PC-3 (cell line): ENCODE data around the gene HOPX. TPM values are rescaled to one million over a fixed set of nuclear protein-coding genes. Genes with fewer than 3 reads are reported as not detected.
A peak's percentile ranks its signal among the peaks of the same experiment; 100 is the strongest.

Experiments
- ATAC-seq: fragments of 200-7000 bp; cut with Tn5 transposase; 2 replicates; pipeline ENCODE4 v1.9.1; 2020; ENCODE audit warnings: mild to moderate bottlenecking, moderate library complexity
- BruUV-seq: library from RNA; stranded (reverse); fragments of 400-500 nt; replicated peaks from 2 replicates; lab custom pipeline; 2021; lab: Mats Ljungman, UMichigan
- CTCF ChIA-PET: fragments of 300-600 bp; sonication (Branson Sonifier 250); formaldehyde crosslinking; loops from one replicate; lab custom pipeline; 2022; ENCODE audit warnings: antibody characterized with exemption; lab: Charles Lee
- POLR2A ChIA-PET: fragments of 300-600 bp; sonication (Branson Sonifier 250); formaldehyde crosslinking; loops from one replicate; lab custom pipeline; 2022; ENCODE audit warnings: antibody characterized with exemption; ENCODE audit not compliant: unreplicated experiment; lab: Charles Lee
- DNase-seq: peaks from one replicate; pipeline ENCODE4 v3.0.0-alpha.2; 2015
- H2AFZ ChIP-seq: fragments of 300-600 bp; sonication (generic); 2 replicates; pipeline ENCODE4 v1.6.0; 2016; ENCODE audit warnings: antibody characterized with exemption, low read length
- H3F3A ChIP-seq: fragments of 300-600 bp; sonication (generic); one replicate; pipeline ENCODE4 v1.6.0; 2017; ENCODE audit warnings: antibody characterized with exemption, low read length, control low read depth, mild to moderate bottlenecking; ENCODE audit not compliant: unreplicated experiment
- H3K27ac ChIP-seq: fragments of 300-600 bp; sonication (generic); 2 replicates; pipeline ENCODE4 v1.5.1; 2016; ENCODE audit warnings: mild to moderate bottlenecking, low read length
- H3K27me3 ChIP-seq: fragments of 300-600 bp; sonication (generic); 2 replicates; pipeline ENCODE4 v1.6.1; 2016; ENCODE audit warnings: low read length, mixed read lengths
- H3K36me3 ChIP-seq: fragments of 300-600 bp; sonication (generic); 2 replicates; pipeline ENCODE4 v1.6.1; 2016; ENCODE audit warnings: low read depth, mixed run types, low read length, mixed read lengths
- H3K4me1 ChIP-seq: fragments of 300-600 bp; sonication (generic); 2 replicates; pipeline ENCODE4 v1.5.1; 2016; ENCODE audit warnings: low read length; ENCODE audit not compliant: insufficient read depth
- H3K4me2 ChIP-seq: fragments of 300-600 bp; sonication (generic); 2 replicates; pipeline ENCODE4 v1.6.0; 2016; ENCODE audit warnings: low read length
- H3K4me3 ChIP-seq: fragments of 300-600 bp; sonication (generic); 2 replicates; pipeline ENCODE4 v1.5.1; 2016; ENCODE audit warnings: mild to moderate bottlenecking, low read length, mixed read lengths
- H3K79me2 ChIP-seq: fragments of 300-600 bp; sonication (generic); 2 replicates; pipeline ENCODE4 v1.6.1; 2017; ENCODE audit warnings: low read length, mixed read lengths
- H3K9ac ChIP-seq: fragments of 300-600 bp; sonication (generic); 2 replicates; pipeline ENCODE4 v1.6.0; 2016; ENCODE audit warnings: mild to moderate bottlenecking, low read length
- H3K9me2 ChIP-seq: fragments of 300-600 bp; sonication (generic); replicated peaks from 2 replicates; pipeline ENCODE4 v1.6.1; 2016; ENCODE audit warnings: mixed run types, low read length, mixed read lengths
- H3K9me3 ChIP-seq: fragments of 300-600 bp; sonication (generic); 2 replicates; pipeline ENCODE4 v1.6.1; 2016; ENCODE audit warnings: low read length, mixed read lengths
- H4K20me1 ChIP-seq: fragments of 300-600 bp; sonication (generic); 2 replicates; pipeline ENCODE4 v1.6.1; 2016; ENCODE audit warnings: low read length, mixed read lengths
- EZH2 ChIP-seq: fragments of 300-600 bp; sonication (generic); IDR thresholded peaks from one replicate; pipeline ENCODE4 v1.6.1; 2017; ENCODE audit warnings: antibody characterized with exemption, mild to moderate bottlenecking, low read length; ENCODE audit not compliant: unreplicated experiment
- EZH2phosphoT487 ChIP-seq: fragments of 300-600 bp; sonication (generic); IDR thresholded peaks from 2 replicates; pipeline ENCODE4 v1.6.1; 2018; ENCODE audit warnings: mild to moderate bottlenecking, antibody characterized with exemption, low read length, borderline replicate concordance
- intact Hi-C: fragments of 100-400 bp; cut with micrococcal nuclease; formaldehyde crosslinking; loops from 2 replicates; pipeline ENCODE4 v1.9.0; 2023
- total RNA-seq: library from RNA; depleted of rRNA; stranded (reverse); fragments of >200 nt; gene quantifications from 2 replicates; pipeline ENCODE4 v1.2.3, GENCODE V29; 2014
- TF ChIP-seq, protein P1 (sequence below): fragments of 300-600 bp; sonication (generic); conservative IDR thresholded peaks from 2 replicates; pipeline ENCODE4 v1.5.1; 2017; ENCODE audit warnings: antibody characterized with exemption, low read depth, mild to moderate bottlenecking, low read length

Gene HOPX
- total RNA-seq, 1 experiment from 2014 or later = 0.87 TPM

DNA sequence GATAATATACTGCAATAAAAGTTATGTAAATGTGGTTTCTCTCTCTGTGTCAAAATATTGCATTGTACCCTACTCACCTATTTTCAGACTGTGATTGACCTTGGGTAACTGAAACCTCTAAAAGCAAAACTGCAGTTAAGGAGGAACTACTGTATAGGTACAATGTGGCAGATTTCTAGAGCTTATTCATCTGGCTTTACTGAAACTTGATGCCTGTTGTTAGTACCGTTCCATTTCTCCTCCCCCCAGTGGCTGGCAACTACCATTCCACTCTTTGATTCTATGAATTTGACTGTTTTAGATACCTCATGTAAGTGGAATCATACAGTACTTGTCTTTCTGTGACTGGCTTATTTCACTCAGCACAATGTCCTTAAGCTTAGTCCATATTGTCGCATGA lies 61.9 kb downstream of the HOPX start:
- no peak overlapping the region for H3K27ac ChIP-seq
- ATAC-seq (peak; percentile 67), DNase-seq (peak; percentile 56)
- no peak for TF ChIP-seq EZH2phosphoT487
- TF ChIP-seq, protein P1, sequence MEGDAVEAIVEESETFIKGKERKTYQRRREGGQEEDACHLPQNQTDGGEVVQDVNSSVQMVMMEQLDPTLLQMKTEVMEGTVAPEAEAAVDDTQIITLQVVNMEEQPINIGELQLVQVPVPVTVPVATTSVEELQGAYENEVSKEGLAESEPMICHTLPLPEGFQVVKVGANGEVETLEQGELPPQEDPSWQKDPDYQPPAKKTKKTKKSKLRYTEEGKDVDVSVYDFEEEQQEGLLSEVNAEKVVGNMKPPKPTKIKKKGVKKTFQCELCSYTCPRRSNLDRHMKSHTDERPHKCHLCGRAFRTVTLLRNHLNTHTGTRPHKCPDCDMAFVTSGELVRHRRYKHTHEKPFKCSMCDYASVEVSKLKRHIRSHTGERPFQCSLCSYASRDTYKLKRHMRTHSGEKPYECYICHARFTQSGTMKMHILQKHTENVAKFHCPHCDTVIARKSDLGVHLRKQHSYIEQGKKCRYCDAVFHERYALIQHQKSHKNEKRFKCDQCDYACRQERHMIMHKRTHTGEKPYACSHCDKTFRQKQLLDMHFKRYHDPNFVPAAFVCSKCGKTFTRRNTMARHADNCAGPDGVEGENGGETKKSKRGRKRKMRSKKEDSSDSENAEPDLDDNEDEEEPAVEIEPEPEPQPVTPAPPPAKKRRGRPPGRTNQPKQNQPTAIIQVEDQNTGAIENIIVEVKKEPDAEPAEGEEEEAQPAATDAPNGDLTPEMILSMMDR = peak; percentile 44
- H3K9me2 ChIP-seq = no peaks in the 10 kb centered on the region
- POLR2A ChIA-PET = no interaction called here
- H3K4me3 ChIP-seq = no peak overlapping the region
- H4K20me1 ChIP-seq = no peaks in the 10 kb centered on the region
- H3K4me1 ChIP-seq = peaks cover 26% of the 10 kb centered on the region
- H3K9ac ChIP-seq = no peak overlapping the region
- BruUV-seq = no TSS peak
- 0 out of 2 replicates have a peak overlapping the region, but pooled peaks have one; percentile 12 for H3K4me2 ChIP-seq
- no peaks in the 10 kb centered on the region for H3K79me2 ChIP-seq
- intact Hi-C loops = no loop called here
- H3F3A ChIP-seq = no peaks in the 10 kb centered on the region
- H3K9me3 ChIP-seq = no peaks in the 10 kb centered on the region
- CTCF ChIA-PET = interaction anchor here (1.0 to 1.8 kb wide), 3 partner anchors 22 to 181 kb away, joined by 6 to 9 read pairs (median 6); no protein-coding TSS in a partner anchor
- H3K36me3 ChIP-seq = no peaks in the 10 kb centered on the region
- no peak overlapping the region for H2AFZ ChIP-seq
- H3K27me3 ChIP-seq = no peaks in the 10 kb centered on the region

DNA sequence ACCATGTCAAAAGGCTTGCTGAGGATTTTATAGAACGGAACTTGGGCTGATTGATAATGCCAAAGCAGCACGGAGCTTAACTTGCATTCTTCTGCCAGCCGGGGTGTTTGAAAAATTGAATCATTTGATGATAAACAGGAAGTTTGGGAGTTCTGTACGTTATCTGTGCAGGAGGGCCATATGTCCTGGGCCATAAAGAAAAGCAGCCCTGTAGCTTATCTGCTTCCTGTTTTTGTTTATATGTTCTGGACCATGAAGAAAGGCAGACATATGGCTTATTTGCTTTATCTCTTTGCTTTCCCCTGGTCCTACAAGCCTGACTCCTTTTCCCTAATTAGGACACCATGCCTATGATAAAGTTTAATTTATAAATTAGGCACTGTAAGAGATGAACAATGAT lies 62.4 kb downstream of the HOPX start:
- Histone ChIP-seq H3K9ac (no peak overlapping the region), H2AFZ (no peak overlapping the region), H3K4me3 (no peak overlapping the region), H4K20me1 (no peaks in the 10 kb centered on the region), H3F3A (no peaks in the 10 kb centered on the region), H3K27ac (no peak overlapping the region), H3K36me3 (no peaks in the 10 kb centered on the region), H3K4me1 (peaks cover 26% of the 10 kb centered on the region), H3K9me3 (no peaks in the 10 kb centered on the region), H3K4me2 (no peak overlapping the region), H3K79me2 (no peaks in the 10 kb centered on the region), H3K9me2 (no peaks in the 10 kb centered on the region), H3K27me3 (no peaks in the 10 kb centered on the region)
- ATAC-seq (no peak), DNase-seq (no peak)
- no TSS peak for BruUV-seq
- ChIA-PET POLR2A (no interaction called here), CTCF (interaction anchor here (1.0 to 1.8 kb wide), 3 partner anchors 23 to 181 kb away, joined by 6 to 9 read pairs (median 6); no protein-coding TSS in a partner anchor)
- TF ChIP-seq, protein P1 = no peak
- TF ChIP-seq EZH2 = no peak
- no peak for TF ChIP-seq EZH2phosphoT487
- intact Hi-C loops = no loop called here

DNA sequence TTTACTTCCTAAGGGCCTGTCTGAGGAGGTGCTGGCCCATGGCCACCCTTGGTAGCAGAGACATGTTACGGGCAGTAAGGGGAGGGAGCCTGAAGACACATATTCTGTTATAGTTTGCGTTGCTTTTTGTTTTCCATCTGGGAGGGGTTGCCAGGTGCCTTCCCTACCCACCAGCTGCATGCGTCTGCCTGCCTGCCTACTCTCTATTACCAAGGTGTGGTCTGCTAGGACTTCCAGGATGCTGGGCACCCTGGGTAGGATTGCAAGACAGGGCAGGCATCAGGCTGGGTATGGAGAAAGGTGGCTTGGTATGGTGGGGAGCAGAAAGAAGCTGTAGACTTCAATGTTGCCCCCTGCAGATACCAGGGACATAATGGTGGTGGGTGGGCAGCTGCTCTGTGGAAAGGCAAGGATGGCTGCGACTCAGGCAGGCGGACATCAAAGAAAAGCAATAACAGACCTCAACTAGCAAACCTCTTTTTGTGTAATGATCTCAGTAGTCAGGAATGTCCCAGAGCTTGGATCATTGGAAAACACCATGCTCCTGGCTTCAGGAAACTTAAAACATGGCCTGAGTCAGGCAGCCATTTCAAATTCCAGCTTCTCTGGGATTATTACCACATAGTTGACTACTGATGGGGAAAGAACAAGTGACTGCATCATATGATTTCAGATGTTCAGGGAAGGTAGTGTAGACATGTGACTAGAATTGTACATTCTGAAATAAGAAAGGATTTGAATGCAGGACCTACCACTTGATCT lies 67.8 kb downstream of the HOPX start:
- Histone ChIP-seq H4K20me1 (no peaks in the 10 kb centered on the region), H3K9me3 (no peaks in the 10 kb centered on the region), H3K36me3 (no peaks in the 10 kb centered on the region), H3K4me3 (no peak overlapping the region), H3K9ac (no peak overlapping the region), H3K79me2 (no peaks in the 10 kb centered on the region), H3K4me1 (no peaks in the 10 kb centered on the region), H3K9me2 (no peaks in the 10 kb centered on the region), H2AFZ (no peak overlapping the region), H3K4me2 (no peak overlapping the region), H3K27me3 (no peaks in the 10 kb centered on the region), H3F3A (no peaks in the 10 kb centered on the region), H3K27ac (no peak overlapping the region)
- no peak for ATAC-seq
- ChIA-PET CTCF (no interaction called here), POLR2A (no interaction called here)
- DNase-seq = peak; percentile 41
- intact Hi-C loops = no loop called here
- no TSS peak for BruUV-seq
- no peak for TF ChIP-seq EZH2phosphoT487
- no peak for TF ChIP-seq EZH2
- TF ChIP-seq, protein P1 = no peak
